Right lobe of liver (tissue), 4 donors: Measurements from ENCODE around the gene TSPAN32.

Experiments
- POLR2A ChIP-seq: fragments of 450-650 bp; IDR thresholded peaks from one replicate; pipeline ENCODE4 v1.6.1; 2017; ENCODE audit warnings: antibody characterized with exemption, mild to moderate bottlenecking
- TF ChIP-seq, protein P1 (sequence below), 4 donors: fragments of 200-600 bp in 3 of 4; fragments of 450-650 bp in 1 of 4; IDR thresholded peaks; one replicate each; pipeline versions ENCODE4 v1.5.1 to v1.8.0; 2016 to 2022; ENCODE audit warnings: antibody characterized with exemption in 4 of 4, mild to moderate bottlenecking in 2 of 4
- donor health status: DM: no; HTN: no; CAD: no.
- donor health status: DM: no; HTN: no; CAD: no.
- donor health status: DM: no; HTN: yes; CAD: no.

DNA sequence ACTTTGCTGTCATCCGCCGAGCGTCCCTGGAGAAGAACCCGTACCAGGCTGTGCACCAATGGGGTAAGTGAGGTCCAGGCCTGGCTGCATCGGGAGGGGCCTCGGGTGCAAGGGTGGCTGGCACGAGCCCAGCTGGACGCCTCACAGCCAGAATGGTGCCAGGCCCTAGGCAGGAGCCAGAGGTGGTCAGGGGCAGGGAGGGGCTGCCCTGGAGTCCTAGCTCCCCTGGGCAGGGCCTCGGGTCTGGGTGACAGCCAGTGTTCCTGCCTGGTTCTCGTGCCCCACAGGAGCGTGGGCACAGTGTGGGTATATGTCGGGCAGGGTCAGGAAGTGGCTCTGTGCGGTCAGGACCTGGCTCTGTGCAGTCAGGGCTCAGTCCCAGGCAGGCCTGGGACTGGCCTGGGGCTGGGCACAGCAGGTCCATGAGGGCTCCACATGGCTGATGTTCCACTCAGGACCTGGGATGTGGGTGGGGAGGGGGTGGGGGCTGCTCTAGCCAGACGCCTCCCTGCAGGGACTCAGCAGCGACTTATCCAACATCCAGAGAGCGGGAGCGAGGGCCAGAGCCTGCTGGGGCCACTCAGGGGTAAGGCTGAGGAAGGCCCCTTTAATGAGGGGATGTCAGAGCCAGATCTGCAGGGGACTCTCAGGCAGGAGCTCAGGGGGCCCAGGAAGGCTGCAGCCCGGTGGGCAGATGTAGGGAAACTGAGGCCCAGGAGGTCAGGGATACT, 1.2 kb downstream of the TSPAN32 start:
- no peak for TF ChIP-seq POLR2A
- TF ChIP-seq, protein P1, sequence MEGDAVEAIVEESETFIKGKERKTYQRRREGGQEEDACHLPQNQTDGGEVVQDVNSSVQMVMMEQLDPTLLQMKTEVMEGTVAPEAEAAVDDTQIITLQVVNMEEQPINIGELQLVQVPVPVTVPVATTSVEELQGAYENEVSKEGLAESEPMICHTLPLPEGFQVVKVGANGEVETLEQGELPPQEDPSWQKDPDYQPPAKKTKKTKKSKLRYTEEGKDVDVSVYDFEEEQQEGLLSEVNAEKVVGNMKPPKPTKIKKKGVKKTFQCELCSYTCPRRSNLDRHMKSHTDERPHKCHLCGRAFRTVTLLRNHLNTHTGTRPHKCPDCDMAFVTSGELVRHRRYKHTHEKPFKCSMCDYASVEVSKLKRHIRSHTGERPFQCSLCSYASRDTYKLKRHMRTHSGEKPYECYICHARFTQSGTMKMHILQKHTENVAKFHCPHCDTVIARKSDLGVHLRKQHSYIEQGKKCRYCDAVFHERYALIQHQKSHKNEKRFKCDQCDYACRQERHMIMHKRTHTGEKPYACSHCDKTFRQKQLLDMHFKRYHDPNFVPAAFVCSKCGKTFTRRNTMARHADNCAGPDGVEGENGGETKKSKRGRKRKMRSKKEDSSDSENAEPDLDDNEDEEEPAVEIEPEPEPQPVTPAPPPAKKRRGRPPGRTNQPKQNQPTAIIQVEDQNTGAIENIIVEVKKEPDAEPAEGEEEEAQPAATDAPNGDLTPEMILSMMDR (IDR thresholded peaks at IDR 0.05), result no peak
